AG10803 (cell line): ENCODE data around the gene NT5C3A.

Experiments
- DNase-seq: peaks from one replicate; pipeline ENCODE4 v3.0.0; 2010; ENCODE audit warnings: low read depth
- H3K4me3 ChIP-seq: 2 replicates; pipeline ENCODE4 v1.5.1; 2011; ENCODE audit warnings: mild to moderate bottlenecking, low read length, control low read depth
- CTCF ChIP-seq: conservative IDR thresholded peaks from 2 replicates; pipeline ENCODE4 v1.5.1; 2011; ENCODE audit warnings: mild to moderate bottlenecking, low read length, control low read depth, inconsistent platforms

Gene NT5C3A

GRCh38 chr7:33041631-33042428 is 20.7 kb downstream of the NT5C3A start:
- H3K4me3 ChIP-seq: no peak overlapping the region
- no peak for TF ChIP-seq CTCF
- no peak for DNase-seq

- TF ChIP-seq CTCF: no peak
- no peak for DNase-seq
- H3K4me3 ChIP-seq: peak overlapping the region; percentile 9; the same call in 1 of the 2 replicates
These were observed 21.6 kb downstream of the NT5C3A start for GRCh38 chr7:33040803-33041516.

GRCh38 chr7:33039903-33040292 is 22.7 kb downstream of the NT5C3A start:
- no peak for DNase-seq
- TF ChIP-seq CTCF: no peak
- H3K4me3 ChIP-seq: peak overlapping the region; percentile 59

GRCh38 chr7:33039257-33039902 is 23.2 kb downstream of the NT5C3A start:
- no peak for TF ChIP-seq CTCF
- H3K4me3 ChIP-seq: peak overlapping the region; percentile 59
- DNase-seq: no peak

- no peak for DNase-seq
- TF ChIP-seq CTCF: no peak
- peak overlapping the region; percentile 59 for H3K4me3 ChIP-seq
These were observed 23.9 kb downstream of the NT5C3A start for GRCh38 chr7:33038639-33039038.

GRCh38 chr7:33035776-33036175 is 26.8 kb downstream of the NT5C3A start:
- TF ChIP-seq CTCF: no peak
- no peak overlapping the region for H3K4me3 ChIP-seq
- no peak for DNase-seq
